Spinal cord (tissue), 10 donors: Measurements from ENCODE around the gene BIRC5. TPM values are rescaled to one million over a fixed set of nuclear protein-coding genes. Genes with fewer than 3 reads are reported as not detected.
A peak's percentile ranks its signal among the peaks of the same experiment; 100 is the strongest.

Source experiments
- DNase-seq, 6 donors: peaks; one replicate each; pipeline versions ENCODE4 v3.0.0 to v3.0.0-alpha.2; 2013 to 2015; ENCODE audit warnings: low spot score in 6 of 6, low read depth in 4 of 6
- H3K27ac ChIP-seq: one replicate; pipeline ENCODE4 v1.5.1; 2013; ENCODE audit warnings: low read depth, low read length, control low read depth
- H3K27me3 ChIP-seq: one replicate; pipeline ENCODE4 v1.6.1; 2013; ENCODE audit warnings: low read length; ENCODE audit not compliant: control insufficient read depth, insufficient read depth
- H3K36me3 ChIP-seq: one replicate; pipeline ENCODE4 v1.6.1; 2013; ENCODE audit warnings: low read length; ENCODE audit not compliant: control insufficient read depth, insufficient read depth
- H3K4me1 ChIP-seq: one replicate; pipeline ENCODE4 v1.6.1; 2013; ENCODE audit warnings: low read length; ENCODE audit not compliant: control insufficient read depth, insufficient read depth
- H3K4me3 ChIP-seq: one replicate; pipeline ENCODE4 v1.5.1; 2013; ENCODE audit warnings: low read depth, low read length, control low read depth
- H3K9me3 ChIP-seq: one replicate; pipeline ENCODE4 v1.6.1; 2013; ENCODE audit warnings: low read length; ENCODE audit not compliant: control insufficient read depth, insufficient read depth
- WGBS: methylation state at CpG from one replicate; pipeline ENCODE4 v1.1.5; 2013; ENCODE audit warnings: missing lambda C conversion rate; ENCODE audit not compliant: insufficient coverage; 5-methylcytosine and 5-hydroxymethylcytosine counted together
- polyA plus RNA-seq, 2 donors: library from polyadenylated mRNA; unstranded; fragments of 120-200 nt; gene quantifications; one replicate each; pipeline ENCODE4 v1.2.1, GENCODE V29; 2013; ENCODE audit not compliant: insufficient read length in 2 of 2
- small RNA-seq: library from RNA; depleted of rRNA; stranded (forward); fragments of <200 nt; gene quantifications from one replicate; pipeline ENCODE3, GENCODE V24; 2014; ENCODE audit warnings: low replicate concordance
- total RNA-seq, 2 donors: library from RNA; depleted of rRNA in 1 of 2; stranded (reverse); fragments of 120-200 nt in 1 of 2; fragments of >200 nt in 1 of 2; gene quantifications; one replicate each; pipeline versions ENCODE4 v1.2.3 to v1.2.4, GENCODE V29; 2013 to 2014
- donor health status: healthy.

The BIRC5 gene
- total and polyA plus RNA-seq, 4 donors, result 13.2 to 23.0 (median 18.7) TPM

DNA sequence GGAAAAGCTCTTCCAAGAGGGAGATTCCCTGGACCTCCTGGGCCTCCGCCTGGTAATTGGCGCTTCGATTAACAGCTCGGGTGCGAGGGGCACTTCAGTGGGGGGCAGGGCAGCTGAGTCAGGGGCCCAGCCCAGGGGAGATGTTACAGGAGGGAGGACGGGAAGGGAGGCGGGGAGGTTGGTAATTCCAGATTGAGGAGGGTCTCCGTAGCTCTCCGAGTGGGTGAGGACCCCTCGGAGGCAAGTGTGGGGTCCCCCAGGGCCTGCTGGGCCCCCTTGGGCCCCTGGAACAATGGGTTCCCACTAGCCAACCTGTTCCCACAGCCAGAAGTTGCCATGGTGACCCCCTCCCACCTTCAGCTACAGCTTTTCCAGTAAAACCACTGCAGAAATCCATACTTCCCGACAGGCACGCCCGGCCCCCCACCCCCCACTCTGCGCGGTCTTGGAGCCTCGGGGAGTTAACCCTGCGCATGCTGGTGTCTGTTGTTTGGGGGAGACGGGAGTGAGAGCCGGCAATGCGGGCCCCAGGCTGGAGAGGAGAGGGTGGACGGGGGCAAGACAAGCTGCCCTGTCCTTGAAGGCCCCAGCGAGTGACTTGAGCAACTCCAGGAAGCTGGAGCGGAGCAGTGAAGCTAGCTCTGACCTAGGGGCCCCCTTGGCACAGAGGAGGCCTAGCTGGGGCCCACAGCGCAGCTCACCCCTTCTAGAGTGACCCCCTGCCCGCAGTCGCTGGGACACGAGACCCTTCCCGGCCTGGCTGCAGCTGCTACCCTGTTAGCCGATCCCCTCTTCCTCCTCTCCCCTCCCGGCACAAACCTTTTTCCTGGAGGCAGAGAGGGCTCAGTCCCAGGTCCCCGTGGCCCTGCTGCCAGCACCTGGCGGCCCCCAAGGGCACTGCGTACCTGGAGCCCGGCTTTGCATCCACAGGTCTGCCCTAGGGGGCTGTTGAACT is 55.2 kb downstream of the BIRC5 start:
- Histone ChIP-seq H3K27ac (no peak overlapping the region), H3K4me3 (no peak overlapping the region), H3K36me3 (no peaks in the 10 kb centered on the region), H3K27me3 (peaks cover 20% of the 10 kb centered on the region), H3K4me1 (peaks cover 30% of the 10 kb centered on the region), H3K9me3 (no peaks in the 10 kb centered on the region)
- WGBS, result 19% methylated on average over 28 of the region's 34 CpGs
- peak in 2 of 6 donors; percentile 66 to 72 for DNase-seq

DNA sequence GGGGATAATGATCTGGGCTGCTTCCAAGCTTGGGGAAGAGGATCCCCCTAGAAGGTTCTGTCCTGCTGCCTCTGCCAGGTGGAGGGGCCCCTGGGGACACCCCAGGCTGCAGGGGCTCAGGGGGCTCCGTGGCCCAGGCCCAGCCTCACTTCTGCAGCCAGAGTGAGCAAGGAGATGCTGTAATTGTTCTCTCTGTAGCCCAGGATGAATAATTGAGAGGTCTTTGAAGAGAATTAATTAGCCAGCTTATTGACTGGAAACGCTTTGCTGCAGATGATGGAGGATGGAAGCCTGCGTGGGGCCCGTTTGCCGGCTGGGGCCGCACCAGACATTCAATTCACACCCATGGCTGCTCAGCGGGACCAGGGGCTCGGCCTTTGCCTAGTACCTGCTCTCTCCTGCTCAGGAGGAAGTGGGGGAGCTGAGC is 55.9 kb downstream of the BIRC5 start:
- DNase-seq, result peak in 1 of 6 donors; percentile 75
- Histone ChIP-seq H3K4me1 (peaks cover 29% of the 10 kb centered on the region), H3K4me3 (no peak overlapping the region), H3K9me3 (no peaks in the 10 kb centered on the region), H3K27ac (no peak overlapping the region), H3K36me3 (no peaks in the 10 kb centered on the region), H3K27me3 (peaks cover 20% of the 10 kb centered on the region)
- 44% methylated on average over 8 of the region's 8 CpGs for WGBS

DNA sequence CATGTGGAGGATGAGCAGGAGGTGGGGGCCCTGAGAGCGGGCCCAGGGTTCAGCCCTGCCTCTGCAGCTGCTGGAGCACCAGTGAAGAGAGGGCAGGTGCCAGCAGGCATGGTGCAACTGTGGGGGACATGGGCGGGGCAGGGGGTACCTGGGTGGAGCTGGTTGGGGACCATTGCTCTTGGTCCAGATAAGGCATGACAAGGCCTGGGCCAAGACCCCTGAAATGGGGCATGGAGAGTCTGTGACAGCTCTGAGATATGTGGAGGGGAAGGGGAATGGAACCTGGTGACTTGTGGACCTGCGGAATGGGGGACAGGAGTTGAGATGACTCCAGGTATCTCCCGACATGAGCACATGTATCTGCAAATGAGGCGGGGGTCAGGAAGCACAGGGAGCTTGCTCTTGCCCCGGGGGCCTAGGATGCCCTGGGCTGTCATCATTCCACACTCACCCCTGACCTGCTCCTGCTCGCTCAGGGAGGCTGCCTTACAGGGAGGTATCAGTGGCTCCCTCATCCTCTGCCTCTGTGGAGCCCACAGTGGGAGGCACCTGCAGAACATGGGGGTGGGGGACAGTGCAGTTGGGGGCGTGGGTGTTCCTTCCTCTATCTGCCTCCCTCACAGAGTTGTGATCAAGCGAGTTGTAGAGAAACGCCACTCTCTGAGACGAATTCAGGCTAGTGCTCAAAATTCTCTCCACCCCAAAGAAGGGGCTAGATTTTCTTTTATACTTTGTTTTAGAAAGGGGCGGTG is 57.5 kb downstream of the BIRC5 start:
- Histone ChIP-seq H3K4me3 (no peak overlapping the region), H3K27me3 (peaks cover 20% of the 10 kb centered on the region), H3K9me3 (no peaks in the 10 kb centered on the region), H3K36me3 (no peaks in the 10 kb centered on the region), H3K27ac (no peak overlapping the region), H3K4me1 (peaks cover 26% of the 10 kb centered on the region)
- 91% methylated on average over 6 of the region's 12 CpGs for WGBS
- no peak for DNase-seq

DNA sequence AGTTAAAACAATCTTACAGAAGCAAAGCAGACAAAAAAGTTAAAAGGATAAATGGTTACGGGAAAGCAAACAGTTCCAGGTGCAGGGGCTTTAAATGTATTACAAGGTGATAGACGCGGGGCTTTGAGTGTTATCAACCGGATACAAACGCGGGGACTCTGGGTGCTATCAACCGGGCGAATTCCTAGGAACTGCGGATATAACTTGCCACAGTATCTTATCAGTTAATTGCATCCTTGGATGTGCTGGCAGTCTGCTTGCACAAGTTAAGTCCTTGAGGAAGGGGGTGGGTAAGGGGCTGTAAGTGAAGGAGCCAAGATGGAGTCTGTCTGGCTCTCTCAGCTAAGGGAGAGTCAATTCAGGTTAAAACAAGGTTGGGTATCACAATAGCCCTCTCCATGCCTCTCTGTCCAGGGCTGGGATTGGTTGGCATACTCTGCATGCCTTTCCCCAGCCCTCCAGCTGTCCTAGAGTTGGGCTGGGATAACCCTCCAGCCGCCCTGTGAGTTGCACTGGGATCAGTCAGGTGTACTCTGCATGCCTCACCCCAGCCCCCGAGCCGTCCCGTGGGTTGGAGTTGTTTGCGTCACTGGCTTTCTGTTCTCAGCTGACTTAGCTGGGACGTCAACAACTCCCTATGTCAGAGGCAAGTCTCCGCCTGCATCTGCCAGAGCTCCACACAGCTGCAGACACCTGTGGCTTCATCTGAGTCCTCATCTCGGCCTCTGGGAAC is 58.3 kb downstream of the BIRC5 start:
- H3K36me3 ChIP-seq, result no peaks in the 10 kb centered on the region
- H3K9me3 ChIP-seq, result no peaks in the 10 kb centered on the region
- peak in 1 of 6 donors; percentile 41 for DNase-seq
- 61% methylated on average over 15 of the region's 17 CpGs for WGBS
- H3K27ac ChIP-seq, result no peak overlapping the region
- no peak overlapping the region for H3K4me3 ChIP-seq
- H3K4me1 ChIP-seq, result peaks cover 26% of the 10 kb centered on the region
- H3K27me3 ChIP-seq, result peaks cover 20% of the 10 kb centered on the region

DNA sequence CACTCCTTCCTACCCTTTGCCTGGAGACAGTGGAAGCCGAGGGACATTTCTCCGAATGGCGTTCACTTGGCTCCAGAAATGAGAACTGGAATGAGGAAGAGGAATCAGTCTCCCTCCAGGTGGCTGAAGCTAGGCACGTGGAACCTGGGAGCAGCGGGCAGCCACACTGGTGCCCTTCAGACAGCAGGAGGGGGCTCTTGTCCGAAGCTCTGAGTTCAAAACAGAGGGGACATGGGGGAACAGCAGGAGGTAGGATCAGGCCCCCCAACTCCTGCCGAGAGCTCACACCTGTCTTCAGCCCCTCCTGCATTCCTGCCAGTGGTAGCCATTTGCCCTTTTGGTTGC is 58.8 kb downstream of the BIRC5 start:
- no peak for DNase-seq
- H3K4me3 ChIP-seq, result no peak overlapping the region

DNA sequence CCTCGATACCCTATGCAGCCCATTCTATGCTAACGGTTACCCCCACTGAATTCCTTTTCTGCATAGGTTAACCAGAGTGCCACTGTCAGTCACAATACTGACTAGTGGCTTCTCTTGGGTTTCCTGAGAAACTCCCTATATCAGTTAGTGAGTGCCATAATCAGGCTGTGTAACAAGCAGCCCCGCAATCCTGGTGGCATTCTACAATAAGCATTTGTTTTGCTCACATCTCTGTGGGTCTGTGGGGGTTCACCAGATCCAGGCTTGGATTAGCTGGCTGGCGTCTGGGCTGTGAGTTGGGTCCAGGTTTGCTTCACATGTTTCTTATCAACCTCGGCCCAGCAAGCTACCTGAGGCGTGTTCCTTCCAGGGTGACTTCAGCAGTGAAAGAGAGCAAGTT is 59.8 kb downstream of the BIRC5 start:
- no peaks in the 10 kb centered on the region for H3K36me3 ChIP-seq
- H3K4me1 ChIP-seq, result peaks cover 20% of the 10 kb centered on the region
- H3K9me3 ChIP-seq, result no peaks in the 10 kb centered on the region
- WGBS, result 92% methylated on average over 6 of the region's 6 CpGs
- DNase-seq, result no peak
- H3K27me3 ChIP-seq, result peaks cover 16% of the 10 kb centered on the region
- H3K4me3 ChIP-seq, result no peak overlapping the region
- H3K27ac ChIP-seq, result no peak overlapping the region

More for the DNA sequence above, 58.8 kb downstream of the BIRC5 start:
- H3K9me3 ChIP-seq, result no peaks in the 10 kb centered on the region
- 62% methylated on average over 6 of the region's 7 CpGs for WGBS
- H3K27ac ChIP-seq, result no peak overlapping the region
- H3K27me3 ChIP-seq, result peaks cover 20% of the 10 kb centered on the region
- H3K4me1 ChIP-seq, result peaks cover 26% of the 10 kb centered on the region
- no peaks in the 10 kb centered on the region for H3K36me3 ChIP-seq

Small RNA genes lying within 50 kb of the gene (small RNA-seq; reads per million reads assigned to genes)
- gene AC087645.1, result not detected

Other genes starting within 250 kb of the BIRC5 start
- gene TMC6, start 85.5 kb upstream of the BIRC5 start, total RNA-seq, result 10 to 100 TPM; 15.2 to 33.4 TPM
- gene TMC6, start 85.5 kb upstream of the BIRC5 start, polyA plus RNA-seq, result 10 to 100 TPM; 19.9 to 29.7 TPM
- gene TMC8, start 83.5 kb upstream of the BIRC5 start, total RNA-seq, result 1 to 10 TPM; 2.0 to 2.2 TPM
- 1 to 10 TPM; 5.6 to 6.0 TPM for gene TMC8, start 83.5 kb upstream of the BIRC5 start, polyA plus RNA-seq
- 1 to 10 TPM; 1.5 to 1.8 TPM for gene C17orf99, start 67.9 kb upstream of the BIRC5 start, total RNA-seq
- under 1 TPM; 0.51 to 0.54 TPM for gene C17orf99, start 67.9 kb upstream of the BIRC5 start, polyA plus RNA-seq
- gene SYNGR2, start 45.7 kb upstream of the BIRC5 start, total RNA-seq, result 10 to 100 TPM; 16.7 to 21.9 TPM
- gene SYNGR2, start 45.7 kb upstream of the BIRC5 start, polyA plus RNA-seq, result 10 to 100 TPM; 22.0 to 33.6 TPM
- 10 to 100 TPM; 11.0 to 13.7 TPM for gene TK1, start 27.2 kb upstream of the BIRC5 start, total RNA-seq
- gene TK1, start 27.2 kb upstream of the BIRC5 start, polyA plus RNA-seq, result 10 to 100 TPM; 11.8 to 13.8 TPM
- gene AFMID, start 26.9 kb upstream of the BIRC5 start, total RNA-seq, result 10 to 100 TPM; 29.8 to 33.3 TPM
- 10 to 100 TPM; 19.9 to 29.3 TPM for gene AFMID, start 26.9 kb upstream of the BIRC5 start, polyA plus RNA-seq
- gene TMEM235, start 17.4 kb downstream of the BIRC5 start, total RNA-seq, result 1 to 10 TPM; 1.2 to 2.3 TPM
- 1 to 10 TPM; 1.7 to 2.0 TPM for gene TMEM235, start 17.4 kb downstream of the BIRC5 start, polyA plus RNA-seq
- 10 to 100 TPM; 14.2 to 70.3 TPM for gene SOCS3, start 145.8 kb downstream of the BIRC5 start, total RNA-seq
- gene SOCS3, start 145.8 kb downstream of the BIRC5 start, polyA plus RNA-seq, result 1 to 10 TPM; 5.6 to 9.5 TPM
- 10 to 100 TPM; 33.4 to 38.7 TPM for gene PGS1, start 164.4 kb downstream of the BIRC5 start, total RNA-seq
- 10 to 100 TPM; 42.6 to 51.1 TPM for gene PGS1, start 164.4 kb downstream of the BIRC5 start, polyA plus RNA-seq